ENCODE results near the gene HIVEP3.

- TF ChIP-seq POLR2A (IDR thresholded peaks at IDR 0.05; ENCODE audit: extremely low read depth, insufficient read length): no peak
- TF ChIP-seq, protein P1, sequence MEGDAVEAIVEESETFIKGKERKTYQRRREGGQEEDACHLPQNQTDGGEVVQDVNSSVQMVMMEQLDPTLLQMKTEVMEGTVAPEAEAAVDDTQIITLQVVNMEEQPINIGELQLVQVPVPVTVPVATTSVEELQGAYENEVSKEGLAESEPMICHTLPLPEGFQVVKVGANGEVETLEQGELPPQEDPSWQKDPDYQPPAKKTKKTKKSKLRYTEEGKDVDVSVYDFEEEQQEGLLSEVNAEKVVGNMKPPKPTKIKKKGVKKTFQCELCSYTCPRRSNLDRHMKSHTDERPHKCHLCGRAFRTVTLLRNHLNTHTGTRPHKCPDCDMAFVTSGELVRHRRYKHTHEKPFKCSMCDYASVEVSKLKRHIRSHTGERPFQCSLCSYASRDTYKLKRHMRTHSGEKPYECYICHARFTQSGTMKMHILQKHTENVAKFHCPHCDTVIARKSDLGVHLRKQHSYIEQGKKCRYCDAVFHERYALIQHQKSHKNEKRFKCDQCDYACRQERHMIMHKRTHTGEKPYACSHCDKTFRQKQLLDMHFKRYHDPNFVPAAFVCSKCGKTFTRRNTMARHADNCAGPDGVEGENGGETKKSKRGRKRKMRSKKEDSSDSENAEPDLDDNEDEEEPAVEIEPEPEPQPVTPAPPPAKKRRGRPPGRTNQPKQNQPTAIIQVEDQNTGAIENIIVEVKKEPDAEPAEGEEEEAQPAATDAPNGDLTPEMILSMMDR (IDR thresholded peaks at IDR 0.05; ENCODE audit: low read depth, low read length): no peak
- no peak for TF ChIP-seq MYC (IDR thresholded peaks at IDR 0.05; ENCODE audit: low read depth, low read length)
Observed at GRCh38 chr1:41481109-41481775, 437.5 kb downstream of the HIVEP3 start.
